Measurements from ENCODE around the gene DDB1. TPM values are rescaled to one million over a fixed set of nuclear protein-coding genes. Genes with fewer than 3 reads are reported as not detected.

Gene DDB1
- total RNA-seq, 2 donors from 2014 or later = 244 to 251 TPM

- Mint-ChIP-seq H3K27me3 (ENCODE audit: insufficient read depth) (no peaks in the 10 kb centered on the region), H3K4me3 (no peak overlapping the region), H3K4me1 (no peaks in the 10 kb centered on the region), H3K36me3 (ENCODE audit: low read depth) (peaks cover 31% of the 10 kb centered on the region), H3K27ac (no peak overlapping the region), H3K9me3 (peaks cover 19% of the 10 kb centered on the region)
- no peak for TF ChIP-seq CTCF (conservative IDR thresholded peaks at IDR 0.05)
- 95% methylated on average over 4 of the region's 5 CpGs for WGBS, 2 experiments (ENCODE audit: insufficient coverage in 1 of 2, insufficient read length in 1 of 2)
- Histone ChIP-seq H3K4me1 (ENCODE audit: control insufficient read depth, insufficient read depth, low read length) (no peaks in the 10 kb centered on the region), H3K27ac (ENCODE audit: low read depth, low read length) (no peak overlapping the region), H3K9ac (ENCODE audit: extremely low read depth, low read length, poor library complexity, severe bottlenecking) (no peak overlapping the region), H3K9me3 (ENCODE audit: control insufficient read depth, low read length) (peaks cover 32% of the 10 kb centered on the region), H3K27me3 (ENCODE audit: control insufficient read depth, insufficient read depth, low read length, poor library complexity, severe bottlenecking) (no peaks in the 10 kb centered on the region), H3K4me3 (ENCODE audit: low read length) (no peak overlapping the region), H3K36me3 (ENCODE audit: control insufficient read depth, insufficient read depth, low read length) (peaks cover 31% of the 10 kb centered on the region)
- no peak for DNase-seq
These were observed 45.9 kb upstream of the DDB1 start for GRCh38 chr11:61378713-61379313.

GRCh38 chr11:61377461-61378160 is 44.7 kb upstream of the DDB1 start:
- no peaks in the 10 kb centered on the region for H3K4me1 ChIP-seq (ENCODE audit: control insufficient read depth, insufficient read depth, low read length)
- H3K4me3 ChIP-seq (ENCODE audit: low read length) = no peak overlapping the region
- DNase-seq = no peak
- Mint-ChIP-seq H3K27me3 (ENCODE audit: insufficient read depth) (no peaks in the 10 kb centered on the region), H3K4me1 (no peaks in the 10 kb centered on the region), H3K9me3 (peaks cover 29% of the 10 kb centered on the region), H3K36me3 (ENCODE audit: low read depth) (peaks cover 38% of the 10 kb centered on the region), H3K4me3 (no peak overlapping the region), H3K27ac (no peak overlapping the region)
- H3K9ac ChIP-seq (ENCODE audit: extremely low read depth, low read length, poor library complexity, severe bottlenecking) = no peak overlapping the region
- H3K36me3 ChIP-seq (ENCODE audit: control insufficient read depth, insufficient read depth, low read length) = peaks cover 40% of the 10 kb centered on the region
- H3K27me3 ChIP-seq (ENCODE audit: control insufficient read depth, insufficient read depth, low read length, poor library complexity, severe bottlenecking) = no peaks in the 10 kb centered on the region
- no peak for TF ChIP-seq CTCF (conservative IDR thresholded peaks at IDR 0.05)
- H3K9me3 ChIP-seq (ENCODE audit: control insufficient read depth, low read length) = peaks cover 43% of the 10 kb centered on the region
- 88 to 93% methylated on average over 4 to 5 of the region's 6 CpGs for whole genome bisulfite sequencing, 2 experiments (ENCODE audit: insufficient coverage in 1 of 2, insufficient read length in 1 of 2)
- no peak overlapping the region for H3K27ac ChIP-seq (ENCODE audit: low read depth, low read length)

GRCh38 chr11:61375761-61376108 is 42.8 kb upstream of the DDB1 start:
- Histone ChIP-seq H3K9me3 (ENCODE audit: control insufficient read depth, low read length) (peaks cover 58% of the 10 kb centered on the region), H3K36me3 (ENCODE audit: control insufficient read depth, insufficient read depth, low read length) (peaks cover 45% of the 10 kb centered on the region), H3K27me3 (ENCODE audit: control insufficient read depth, insufficient read depth, low read length, poor library complexity, severe bottlenecking) (no peaks in the 10 kb centered on the region), H3K9ac (ENCODE audit: extremely low read depth, low read length, poor library complexity, severe bottlenecking) (no peak overlapping the region), H3K27ac (ENCODE audit: low read depth, low read length) (no peak overlapping the region), H3K4me1 (ENCODE audit: control insufficient read depth, insufficient read depth, low read length) (no peaks in the 10 kb centered on the region), H3K4me3 (ENCODE audit: low read length) (no peak overlapping the region)
- Mint-ChIP-seq H3K27me3 (ENCODE audit: insufficient read depth) (no peaks in the 10 kb centered on the region), H3K27ac (no peak overlapping the region), H3K4me1 (no peaks in the 10 kb centered on the region), H3K9me3 (peaks cover 45% of the 10 kb centered on the region), H3K36me3 (ENCODE audit: low read depth) (peaks cover 51% of the 10 kb centered on the region), H3K4me3 (no peak overlapping the region)
- DNase-seq = no peak
- TF ChIP-seq CTCF (conservative IDR thresholded peaks at IDR 0.05) = no peak
- WGBS, 2 experiments (ENCODE audit: insufficient coverage in 1 of 2, insufficient read length in 1 of 2) = 93 to 95% methylated on average over 6 of the region's 6 CpGs
